ENCODE measurements around the gene C1orf226. TPM values are rescaled to one million over a fixed set of nuclear protein-coding genes. Genes with fewer than 3 reads are reported as not detected.

The C1orf226 gene
- total RNA-seq, 2 experiments from 2014 or later: not detected

DNA sequence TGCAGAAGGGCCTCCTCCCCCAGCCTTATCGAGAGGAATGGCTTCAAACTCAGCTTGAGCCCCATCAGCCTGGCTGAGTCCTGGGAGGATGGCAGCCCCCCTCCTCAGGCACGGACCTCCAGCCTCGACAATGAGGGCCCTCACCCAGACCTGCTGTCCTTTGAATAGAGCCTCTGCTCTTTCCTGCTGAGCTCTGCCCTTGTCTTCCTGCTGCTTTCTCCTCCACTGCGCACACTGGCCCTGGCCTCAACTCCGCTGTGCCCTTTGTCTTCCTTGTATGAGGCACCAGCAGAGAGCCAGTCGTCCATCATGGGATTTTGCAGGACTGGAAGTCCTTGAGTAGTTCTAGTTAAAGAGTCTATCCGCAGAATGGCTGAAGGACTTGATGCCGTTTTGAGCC, 2.0 kb downstream of the C1orf226 start:
- H3K27ac Mint-ChIP-seq: no peak overlapping the region
- H3K27me3 Mint-ChIP-seq: peaks cover 2% of the 10 kb centered on the region
- POLR2A ChIA-PET: no interaction called here
- no peak overlapping the region for H3K4me3 Mint-ChIP-seq
- H3K36me3 Mint-ChIP-seq (ENCODE audit: low read depth): no peaks in the 10 kb centered on the region
- H3K4me1 Mint-ChIP-seq: no peaks in the 10 kb centered on the region
- CTCF ChIA-PET: no interaction called here
- no peaks in the 10 kb centered on the region for H3K9me3 Mint-ChIP-seq
- DNase-seq: no peak

- no peak overlapping the region for H3K27ac Mint-ChIP-seq
- H3K9me3 Mint-ChIP-seq: no peaks in the 10 kb centered on the region
- H3K27me3 Mint-ChIP-seq: peaks cover 4% of the 10 kb centered on the region
- H3K36me3 Mint-ChIP-seq (ENCODE audit: low read depth): no peaks in the 10 kb centered on the region
- POLR2A ChIA-PET: no interaction called here
- H3K4me3 Mint-ChIP-seq: no peak overlapping the region
- no peaks in the 10 kb centered on the region for H3K4me1 Mint-ChIP-seq
- CTCF ChIA-PET: no interaction called here
- DNase-seq: no peak
These were observed 2.6 kb downstream of the C1orf226 start for GRCh38 chr1:162384116-162384515.

DNA sequence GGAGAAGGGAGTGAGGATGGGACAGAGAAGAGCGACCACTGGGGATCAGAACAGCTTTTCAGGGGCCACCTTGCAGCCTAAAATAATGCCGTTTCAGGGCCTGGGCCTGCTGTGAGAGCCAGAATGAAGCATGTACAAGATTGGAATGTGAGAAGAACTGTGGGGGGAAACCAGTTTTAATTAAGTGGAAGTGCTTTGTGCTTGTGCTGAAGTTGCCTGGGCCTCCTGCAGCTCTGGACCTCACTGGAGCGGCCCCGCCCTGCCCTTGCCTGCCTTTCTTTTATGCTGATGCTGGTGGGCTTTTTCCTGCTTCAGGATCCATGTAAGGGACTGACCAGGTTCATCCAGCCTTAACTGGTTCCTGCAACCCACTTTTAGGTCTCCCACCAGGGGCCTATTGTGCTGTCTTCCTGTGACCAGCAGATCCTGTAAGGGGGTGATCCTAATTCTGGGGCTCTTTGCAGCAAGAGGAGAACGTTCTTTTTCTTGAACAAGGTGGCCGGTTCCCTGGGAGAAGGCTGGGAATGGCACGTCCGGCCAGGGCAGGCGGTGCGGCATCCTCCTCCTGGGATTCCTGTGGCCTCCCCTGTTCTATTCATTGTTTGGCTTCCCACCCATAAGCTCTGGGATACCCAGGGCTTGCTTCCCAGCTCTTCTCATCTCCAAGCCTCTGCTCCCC, 3.2 kb downstream of the C1orf226 start:
- no peaks in the 10 kb centered on the region for H3K36me3 Mint-ChIP-seq (ENCODE audit: low read depth)
- H3K9me3 Mint-ChIP-seq: no peaks in the 10 kb centered on the region
- H3K4me1 Mint-ChIP-seq: peaks cover 3% of the 10 kb centered on the region
- POLR2A ChIA-PET: no interaction called here
- DNase-seq: no peak
- no peak overlapping the region for H3K4me3 Mint-ChIP-seq
- peaks cover 9% of the 10 kb centered on the region for H3K27me3 Mint-ChIP-seq
- no peak overlapping the region for H3K27ac Mint-ChIP-seq
- CTCF ChIA-PET: no interaction called here

DNA sequence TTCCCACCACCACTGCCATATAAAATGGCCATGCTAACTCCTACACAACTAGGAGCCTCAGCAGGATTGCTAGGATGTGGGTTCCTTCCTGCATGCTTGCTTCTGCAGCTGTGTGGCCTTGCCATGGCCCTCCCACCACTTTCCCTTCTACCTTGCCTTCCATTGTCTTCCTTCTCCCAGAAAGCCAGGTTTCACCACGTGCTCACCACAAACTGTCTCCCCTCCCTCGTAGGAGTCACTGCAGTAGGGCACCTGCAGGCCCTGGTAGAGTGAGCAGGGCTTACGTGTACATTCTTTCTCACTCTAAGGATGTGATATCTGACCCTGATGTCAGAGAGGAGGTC, 3.7 kb downstream of the C1orf226 start:
- Mint-ChIP-seq H3K4me1 (peaks cover 3% of the 10 kb centered on the region), H3K36me3 (ENCODE audit: low read depth) (no peaks in the 10 kb centered on the region), H3K27me3 (peaks cover 12% of the 10 kb centered on the region), H3K9me3 (no peaks in the 10 kb centered on the region), H3K27ac (no peak overlapping the region), H3K4me3 (no peak overlapping the region)
- POLR2A ChIA-PET: no interaction called here
- CTCF ChIA-PET: no interaction called here
- DNase-seq: no peak

DNA sequence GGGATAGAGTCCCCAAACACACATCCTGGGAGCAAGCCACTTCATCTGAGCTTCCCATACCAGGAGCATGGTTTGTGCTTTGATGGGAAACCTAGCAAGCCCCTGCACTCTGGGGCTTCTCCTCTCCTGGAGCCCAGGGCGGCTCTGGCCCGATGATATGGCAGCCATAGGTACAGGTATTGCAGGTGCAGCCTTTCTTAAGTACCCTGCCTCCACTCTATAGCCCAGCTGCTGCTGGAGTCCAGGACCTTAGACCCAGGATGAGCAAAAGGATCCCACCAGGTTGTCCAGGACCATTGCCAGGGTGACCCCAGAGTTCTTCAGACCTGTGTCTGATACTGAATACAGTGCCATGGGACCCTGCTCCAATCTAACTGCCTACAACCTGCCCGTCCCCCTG, 4.2 kb downstream of the C1orf226 start:
- no peak overlapping the region for H3K27ac Mint-ChIP-seq
- DNase-seq: no peak
- peaks cover 15% of the 10 kb centered on the region for H3K27me3 Mint-ChIP-seq
- no peaks in the 10 kb centered on the region for H3K9me3 Mint-ChIP-seq
- H3K36me3 Mint-ChIP-seq (ENCODE audit: low read depth): no peaks in the 10 kb centered on the region
- POLR2A ChIA-PET: no interaction called here
- peaks cover 3% of the 10 kb centered on the region for H3K4me1 Mint-ChIP-seq
- CTCF ChIA-PET: no interaction called here
- H3K4me3 Mint-ChIP-seq: no peak overlapping the region

DNA sequence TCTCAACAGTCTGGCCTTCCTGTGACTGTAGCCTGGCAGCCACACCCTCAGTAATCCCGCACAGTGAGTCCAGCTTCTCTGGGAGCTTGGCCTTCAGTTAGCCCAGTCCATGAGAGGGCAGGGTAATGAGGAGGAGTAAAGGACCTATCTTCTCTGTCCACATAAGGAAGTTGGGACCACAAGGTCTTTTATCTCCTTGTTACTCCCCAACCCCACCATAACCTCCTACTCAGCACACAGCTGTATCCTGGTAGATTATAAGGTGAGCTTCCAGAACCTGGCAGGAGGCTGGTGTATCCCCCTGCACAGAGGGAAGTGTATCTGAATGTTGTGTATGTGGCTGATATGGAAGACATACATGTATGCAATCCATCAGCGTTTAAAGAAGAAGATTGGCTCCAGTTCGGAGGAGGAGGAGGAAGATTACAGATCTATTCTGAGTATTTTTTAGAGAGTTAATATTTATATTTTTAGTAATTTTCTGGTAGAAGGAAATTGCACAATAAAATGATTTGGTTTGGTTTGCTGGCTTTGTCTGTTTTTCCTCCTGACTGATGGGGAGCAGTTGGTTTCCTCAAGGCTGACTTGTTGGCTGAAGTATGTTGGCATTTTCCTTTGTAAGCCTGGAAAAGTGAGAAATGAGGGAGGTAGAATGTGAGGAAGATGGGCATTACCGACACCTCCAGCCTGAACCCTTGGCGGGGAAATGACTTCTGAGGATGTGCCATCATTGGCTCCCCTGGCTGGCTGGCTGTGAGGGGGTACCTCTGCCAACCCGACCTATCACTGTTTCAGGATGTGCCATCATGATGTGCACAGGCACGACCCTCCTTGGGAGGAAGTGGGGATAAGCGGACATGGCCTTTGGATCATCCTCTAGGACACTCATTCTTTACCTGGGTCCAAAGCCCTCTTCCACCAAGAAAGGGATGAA, 5.0 kb downstream of the C1orf226 start:
- H3K4me3 Mint-ChIP-seq: no peak overlapping the region
- H3K36me3 Mint-ChIP-seq (ENCODE audit: low read depth): no peaks in the 10 kb centered on the region
- no peaks in the 10 kb centered on the region for H3K9me3 Mint-ChIP-seq
- no peak for DNase-seq
- H3K27ac Mint-ChIP-seq: no peak overlapping the region
- peaks cover 15% of the 10 kb centered on the region for H3K27me3 Mint-ChIP-seq
- ChIA-PET POLR2A (no interaction called here), CTCF (no interaction called here)
- H3K4me1 Mint-ChIP-seq: peaks cover 3% of the 10 kb centered on the region

GRCh38 chr1:162387226-162388082, 5.9 kb downstream of the C1orf226 start:
- H3K4me3 Mint-ChIP-seq: no peak overlapping the region
- peaks cover 15% of the 10 kb centered on the region for H3K27me3 Mint-ChIP-seq
- ChIA-PET POLR2A (no interaction called here), CTCF (no interaction called here)
- no peaks in the 10 kb centered on the region for H3K9me3 Mint-ChIP-seq
- H3K36me3 Mint-ChIP-seq (ENCODE audit: low read depth): no peaks in the 10 kb centered on the region
- peaks cover 3% of the 10 kb centered on the region for H3K4me1 Mint-ChIP-seq
- H3K27ac Mint-ChIP-seq: no peak overlapping the region
- DNase-seq: no peak

GRCh38 chr1:162388083-162388594, 6.6 kb downstream of the C1orf226 start:
- Mint-ChIP-seq H3K4me3 (no peak overlapping the region), H3K27me3 (peaks cover 16% of the 10 kb centered on the region), H3K4me1 (peaks cover 3% of the 10 kb centered on the region), H3K27ac (no peak overlapping the region), H3K36me3 (ENCODE audit: low read depth) (no peaks in the 10 kb centered on the region), H3K9me3 (no peaks in the 10 kb centered on the region)
- no peak for DNase-seq
- POLR2A ChIA-PET: no interaction called here
- CTCF ChIA-PET: no interaction called here

GRCh38 chr1:162388615-162389014, 7.1 kb downstream of the C1orf226 start:
- H3K4me1 Mint-ChIP-seq: peaks cover 3% of the 10 kb centered on the region
- no peak for DNase-seq
- no peak overlapping the region for H3K4me3 Mint-ChIP-seq
- H3K27me3 Mint-ChIP-seq: peaks cover 17% of the 10 kb centered on the region
- ChIA-PET CTCF (no interaction called here), POLR2A (no interaction called here)
- no peak overlapping the region for H3K27ac Mint-ChIP-seq
- no peaks in the 10 kb centered on the region for H3K36me3 Mint-ChIP-seq (ENCODE audit: low read depth)
- no peaks in the 10 kb centered on the region for H3K9me3 Mint-ChIP-seq

DNA sequence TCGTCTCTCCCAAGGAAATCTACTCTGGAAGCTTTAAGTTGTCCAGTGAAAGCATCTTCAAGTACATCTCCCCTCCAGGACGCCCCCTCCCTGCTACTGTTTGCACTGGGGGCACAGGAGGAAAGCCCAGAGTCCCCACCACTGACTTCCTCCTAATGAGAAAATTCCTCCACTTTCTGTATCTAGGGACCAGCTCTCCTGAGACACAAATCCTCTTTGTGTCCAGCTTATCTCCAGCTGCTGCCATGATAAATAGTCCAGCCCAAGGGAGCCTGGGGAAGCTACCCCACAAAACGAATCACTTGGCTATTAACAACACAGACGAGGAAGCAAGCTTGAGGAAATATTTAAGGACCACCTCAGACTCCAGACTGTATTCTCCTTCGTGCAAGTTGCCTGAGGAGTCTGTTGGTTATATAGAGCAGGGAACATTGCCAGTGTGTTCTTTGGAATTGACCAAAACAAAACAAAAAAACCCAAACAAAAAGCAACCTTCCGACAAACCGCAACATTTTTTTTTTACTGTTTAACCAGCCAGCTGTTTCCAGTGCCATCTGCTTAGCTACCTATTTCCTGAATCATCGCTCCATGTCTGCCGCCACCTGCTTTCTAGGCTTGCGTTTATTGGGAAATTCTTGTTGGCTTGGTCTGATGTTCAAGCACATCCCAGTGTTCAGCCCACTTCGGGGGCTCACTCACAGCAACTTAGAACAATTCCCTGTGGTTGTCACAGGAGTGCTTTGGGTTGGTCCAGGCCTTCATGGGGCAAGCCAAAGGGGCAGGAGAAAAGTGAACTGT, 7.7 kb downstream of the C1orf226 start:
- no peak for DNase-seq
- POLR2A ChIA-PET: interaction anchor here (0.6 kb wide), 1 partner anchor 427 kb away, joined by 3 read pairs; no protein-coding TSS in a partner anchor
- CTCF ChIA-PET: no interaction called here
- Mint-ChIP-seq H3K4me3 (no peak overlapping the region), H3K9me3 (no peaks in the 10 kb centered on the region), H3K27ac (no peak overlapping the region), H3K4me1 (peaks cover 3% of the 10 kb centered on the region), H3K27me3 (peaks cover 17% of the 10 kb centered on the region), H3K36me3 (ENCODE audit: low read depth) (no peaks in the 10 kb centered on the region)

GRCh38 chr1:162389971-162390370, 8.4 kb downstream of the C1orf226 start:
- DNase-seq: no peak
- Mint-ChIP-seq H3K4me1 (peaks cover 3% of the 10 kb centered on the region), H3K4me3 (no peak overlapping the region), H3K36me3 (ENCODE audit: low read depth) (no peaks in the 10 kb centered on the region), H3K9me3 (no peaks in the 10 kb centered on the region), H3K27me3 (peaks cover 17% of the 10 kb centered on the region), H3K27ac (no peak overlapping the region)
- ChIA-PET CTCF (no interaction called here), POLR2A (no interaction called here)

- DNase-seq: no peak
- Mint-ChIP-seq H3K4me3 (no peak overlapping the region), H3K27ac (no peak overlapping the region), H3K4me1 (peaks cover 3% of the 10 kb centered on the region), H3K9me3 (no peaks in the 10 kb centered on the region), H3K36me3 (ENCODE audit: low read depth) (no peaks in the 10 kb centered on the region), H3K27me3 (peaks cover 17% of the 10 kb centered on the region)
- ChIA-PET CTCF (interaction anchor here (1.4 kb wide), 2 partner anchors 9 to 598 kb away, joined by 3 to 5 read pairs; no protein-coding TSS in a partner anchor), POLR2A (no interaction called here)
These were observed 9.1 kb downstream of the C1orf226 start for GRCh38 chr1:162390396-162391185.
